GM21786 (cell line): Measurements from ENCODE around the gene DEFB113.

Experiments
- ATAC-seq: cut with Tn5 transposase; IDR thresholded peaks from one replicate; pipeline ENCODE4 v1.9.1; 2021; ENCODE audit not compliant: unreplicated experiment

Gene DEFB113

GRCh38 chr6:49937017-49937416 lies 32.4 kb downstream of the DEFB113 start:
- ATAC-seq, result no peak

DNA sequence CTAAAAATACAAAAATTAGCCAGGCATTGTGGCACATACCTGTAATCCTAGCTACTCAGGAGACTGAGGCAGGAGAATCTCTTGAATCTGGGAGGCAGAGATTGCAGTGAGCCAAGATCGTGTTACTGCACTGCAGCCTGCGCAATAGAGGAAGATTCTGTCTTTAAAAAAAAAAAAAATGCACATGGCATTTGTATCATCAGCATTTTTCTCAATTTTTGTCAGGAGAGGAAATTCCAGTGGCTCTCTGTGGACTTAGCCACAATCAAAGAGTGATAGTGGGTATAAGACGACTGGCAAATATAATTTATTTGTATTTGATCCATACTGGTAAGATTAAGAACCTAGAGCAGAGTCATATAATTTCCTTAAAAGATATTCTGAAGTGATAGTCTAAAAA lies 34.0 kb downstream of the DEFB113 start:
- no peak for ATAC-seq

DNA sequence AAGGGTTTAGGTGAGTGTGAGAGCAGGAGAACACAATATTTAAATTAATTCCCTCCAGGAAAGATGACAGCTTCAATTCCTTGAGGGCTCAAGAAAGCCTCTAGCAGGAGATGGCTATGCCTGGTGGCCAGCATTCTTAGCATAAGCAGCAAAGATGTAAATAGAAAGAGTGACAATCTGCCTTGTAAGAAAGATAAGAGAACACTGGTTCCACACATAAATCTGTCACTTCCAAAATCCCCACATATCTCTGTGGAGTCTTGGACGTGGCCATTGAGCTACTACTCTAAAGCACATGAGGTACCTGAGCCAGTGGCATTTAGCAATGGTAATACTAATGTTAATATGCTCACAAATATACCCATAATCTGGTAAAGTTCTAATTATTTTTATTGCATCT lies 34.7 kb downstream of the DEFB113 start:
- ATAC-seq, result no peak

DNA sequence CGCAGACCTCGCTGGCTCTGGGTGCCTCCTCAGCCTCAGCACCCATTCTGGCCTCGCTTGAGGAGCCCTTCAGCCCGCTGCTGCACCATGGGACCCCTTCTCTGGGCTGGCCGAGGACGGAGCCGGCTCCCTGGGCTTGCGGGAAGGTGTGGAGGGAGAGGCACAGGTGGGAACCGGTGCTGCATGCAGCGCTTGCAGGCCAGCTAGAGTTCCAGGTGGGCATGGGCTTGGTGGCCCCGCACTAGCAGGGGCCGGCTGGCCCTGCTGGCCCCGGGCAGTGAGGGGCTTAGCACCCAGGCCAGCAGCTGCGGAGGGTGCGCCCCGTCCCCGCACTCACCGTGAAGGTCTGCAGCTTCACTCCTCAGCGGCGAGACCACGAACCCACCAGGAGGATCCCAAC lies 35.9 kb downstream of the DEFB113 start:
- no peak for ATAC-seq

DNA sequence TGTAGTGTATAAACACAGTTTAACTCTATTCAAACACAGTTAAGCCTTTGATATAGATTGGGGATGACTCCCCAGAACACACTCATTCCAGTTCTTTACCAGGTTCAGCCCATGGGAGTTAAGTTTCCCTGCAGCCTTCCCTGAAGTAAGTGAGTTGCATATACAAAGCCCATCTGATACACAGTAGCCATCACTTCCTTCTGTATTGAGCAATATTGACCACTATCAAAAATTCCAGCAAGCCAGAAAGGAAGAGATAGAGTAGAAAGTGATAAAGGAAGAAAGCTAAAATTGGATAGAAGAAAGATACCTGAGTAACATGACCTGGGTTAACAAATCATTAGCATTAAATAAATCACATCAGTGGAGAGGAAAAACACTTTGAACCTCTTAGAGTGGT lies 40.1 kb downstream of the DEFB113 start:
- no peak for ATAC-seq

DNA sequence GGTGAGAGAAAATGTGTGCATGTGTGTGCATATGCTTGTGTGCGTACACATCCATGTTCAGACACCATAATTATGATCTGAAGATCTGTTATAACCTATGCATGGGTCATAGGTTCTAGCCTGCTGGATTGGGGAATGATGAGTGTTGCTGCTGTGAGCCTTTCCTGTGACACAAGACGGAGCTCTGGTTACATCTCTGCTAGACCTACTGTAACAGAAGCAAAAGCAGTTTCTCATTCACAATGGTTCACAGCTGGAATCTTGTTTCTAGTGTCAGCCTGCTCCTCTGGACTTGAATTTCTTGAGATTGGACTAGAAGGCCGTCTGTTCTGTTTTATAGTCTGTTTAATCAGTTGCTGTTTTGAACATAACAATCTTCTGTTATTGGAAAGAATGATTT lies 45.6 kb downstream of the DEFB113 start:
- no peak for ATAC-seq

DNA sequence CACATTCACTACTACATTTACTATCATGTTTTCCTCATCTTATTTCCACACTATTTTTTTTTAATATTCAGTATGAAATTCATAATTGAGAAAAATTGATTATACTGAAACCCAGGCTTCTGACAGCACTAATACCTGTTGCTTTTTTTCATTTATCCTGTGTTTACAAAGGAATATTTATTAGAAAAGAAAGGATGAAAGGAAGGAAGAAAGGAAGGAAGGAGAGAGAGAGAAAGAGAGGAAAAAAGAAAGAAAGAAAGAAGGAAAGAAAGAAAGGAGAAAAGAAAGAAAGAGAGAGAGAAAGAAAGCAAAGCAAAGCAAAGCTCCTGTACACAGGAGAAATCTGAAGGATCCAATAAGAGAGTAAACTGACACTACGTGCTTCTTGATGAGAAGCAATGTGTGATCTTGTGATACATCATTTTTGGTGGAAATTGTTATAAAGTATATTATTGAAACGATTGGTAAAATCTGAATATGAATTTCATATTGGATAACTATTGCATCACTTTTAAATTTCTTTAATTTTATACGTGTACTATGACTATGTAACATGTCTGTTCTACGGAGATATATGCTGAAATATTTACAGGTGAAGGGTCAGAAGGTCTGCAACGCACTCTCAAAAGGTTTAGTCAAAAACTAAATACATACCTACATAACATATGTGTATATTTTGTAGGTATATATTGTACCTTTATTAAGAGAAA lies 49.3 kb downstream of the DEFB113 start:
- ATAC-seq, result no peak

GRCh38 chr6:49919261-49919660 lies 50.2 kb downstream of the DEFB113 start:
- no peak for ATAC-seq

DNA sequence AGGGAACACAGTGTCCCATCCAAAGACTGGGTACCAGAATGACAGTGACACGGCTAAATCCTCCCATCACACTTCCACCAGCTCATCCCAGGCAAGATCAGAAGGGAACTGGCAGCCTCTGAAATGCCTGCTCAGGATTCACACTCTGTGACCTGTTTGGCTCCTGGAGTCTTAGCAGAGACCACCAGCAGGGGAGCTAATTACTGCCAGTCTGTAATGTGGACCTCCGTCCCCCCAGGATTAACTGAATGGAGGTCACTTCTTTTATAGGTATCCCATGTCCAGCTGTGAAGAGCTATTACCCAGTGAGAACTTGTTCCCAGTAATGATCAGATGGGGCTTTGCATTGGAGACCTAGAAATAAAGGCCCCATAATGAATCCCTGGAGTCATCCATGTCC lies 50.6 kb downstream of the DEFB113 start:
- ATAC-seq, result no peak
